HepG2 (cell line): ENCODE measurements around the gene TFF1.
A peak's percentile ranks its signal among the peaks of the same experiment; 100 is the strongest.

Experiments used
- CTCF ChIP-seq: sonication (generic); formaldehyde crosslinking; IDR thresholded peaks from 2 replicates; pipeline ENCODE4 v1.5.0; 2020; ENCODE audit warnings: mild to moderate bottlenecking, missing genetic modification reagents, moderate library complexity
- DRAP1 ChIP-seq: IDR thresholded peaks from 2 replicates; pipeline ENCODE4 v1.6.1; 2016; ENCODE audit warnings: missing genetic modification reagents, missing compliant biosample characterization
- FOXM1 ChIP-seq: sonication (generic); formaldehyde crosslinking; IDR thresholded peaks from 2 replicates; pipeline ENCODE4 v1.5.0; 2020; ENCODE audit warnings: missing genetic modification reagents
- NR0B2 ChIP-seq: sonication (generic); formaldehyde crosslinking; IDR thresholded peaks from 2 replicates; pipeline ENCODE4 v1.4.0; 2020; ENCODE audit warnings: mild to moderate bottlenecking, missing genetic modification reagents
- PHF21A ChIP-seq: sonication (generic); formaldehyde crosslinking; IDR thresholded peaks from 2 replicates; pipeline ENCODE4 v1.5.0; 2020; ENCODE audit warnings: mild to moderate bottlenecking, missing genetic modification reagents
- REPIN1 ChIP-seq: sonication (generic); formaldehyde crosslinking; IDR thresholded peaks from 2 replicates; pipeline ENCODE4 v1.8.0; 2022; ENCODE audit warnings: missing genetic modification reagents, low read depth, mild to moderate bottlenecking, borderline replicate concordance
- YY1 ChIP-seq: IDR thresholded peaks from 2 replicates; pipeline ENCODE4 v1.6.1; 2011; ENCODE audit warnings: low read length, low read depth, moderate library complexity, mild to moderate bottlenecking; ENCODE audit not compliant: insufficient read depth, insufficient replicate concordance
- ZBTB8A ChIP-seq: sonication (generic); formaldehyde crosslinking; IDR thresholded peaks from 2 replicates; pipeline ENCODE4 v1.4.0; 2020; ENCODE audit warnings: mild to moderate bottlenecking, low read depth, missing genetic modification reagents, borderline replicate concordance
- ZNF3 ChIP-seq: IDR thresholded peaks from 2 replicates; pipeline ENCODE4 v1.7.0; 2017; ENCODE audit warnings: inconsistent platforms
- ZSCAN30 ChIP-seq: sonication (generic); formaldehyde crosslinking; IDR thresholded peaks from 2 replicates; pipeline ENCODE4 v1.5.0; 2020; ENCODE audit warnings: mild to moderate bottlenecking, missing genetic modification reagents

- TF ChIP-seq ZSCAN30 (no peak), YY1 (no peak), PHF21A (CRISPR knock-in tag) (no peak), DRAP1 (CRISPR knock-in tag) (no peak), NR0B2 (CRISPR knock-in tag) (no peak), REPIN1 (CRISPR knock-in tag) (no peak), FOXM1 (CRISPR knock-in tag) (no peak), CTCF (CRISPR knock-in tag) (no peak), ZNF3 (CRISPR knock-in tag) (0 out of 2 replicates have a peak, but pooled peaks have one; percentile 1), ZBTB8A (CRISPR knock-in tag) (no peak)
These were observed 19.3 kb upstream of the TFF1 start for GRCh38 chr21:42385619-42386018.
